K562 (cell line): ENCODE data around the gene KCNK10. TPM values are rescaled to one million over a fixed set of nuclear protein-coding genes. Genes with fewer than 3 reads are reported as not detected.

Source experiments
- ATAC-seq: fragments of 200-7000 bp; cut with Tn5 transposase; 3 replicates; pipeline ENCODE4 v1.9.1; 2020; ENCODE audit warnings: moderate library complexity
- BruUV-seq: library from RNA; stranded (reverse); fragments of 400-500 nt; replicated peaks from 2 replicates; lab custom pipeline; 2021; lab: Mats Ljungman, UMichigan
- CTCF ChIA-PET: fragments of 300-600 bp; formaldehyde crosslinking; extraction: SDS; loops from one replicate; lab custom pipeline; 2021; ENCODE audit warnings: low intra/inter-chr PET ratio; lab: Yijun Ruan, JAX
- POLR2A ChIA-PET: fragments of 300-600, 350-650 bp; sonication (Branson Sonifier 250); formaldehyde crosslinking; extraction: SDS; loops from one replicate; lab custom pipeline; 2021; ENCODE audit warnings: antibody characterized with exemption, inconsistent platforms; lab: Yijun Ruan, JAX
- DNase-seq, 4 experiments: peaks; one replicate each; pipeline versions ENCODE4 v3.0.0 to v3.0.0-alpha.2; 2011 to 2018; ENCODE audit warnings: low spot score in 3 of 4, mixed read lengths in 3 of 4; ENCODE audit errors: extremely low read depth in 1 of 4
- FAIRE-seq: peaks from 2 replicates; lab custom pipeline; 2011; peaks lifted over from hg19 to GRCh38; lab: Jason Lieb, UNC
- H2AFZ ChIP-seq: 2 replicates; pipeline ENCODE4 v1.6.0; 2011; ENCODE audit warnings: low read depth, low read length, control low read depth, inconsistent platforms
- H3K27ac ChIP-seq: fragments of 200-600 bp; 3 replicates; pipeline ENCODE4 v1.8.0; 2011; ENCODE audit warnings: low read depth, mild to moderate bottlenecking, control low read depth, inconsistent platforms, low read length, moderate library complexity, mixed read lengths; ENCODE audit errors: extremely low read depth
- H3K27me3 ChIP-seq, 2 experiments: fragments of 300-600 bp in 1 of 2; 2 replicates in 1 of 2; 3 replicates in 1 of 2; pipeline versions ENCODE4 v1.6.0 to v1.8.0; 2011; ENCODE audit warnings: inconsistent platforms in 2 of 2, low read length in 2 of 2, mild to moderate bottlenecking in 1 of 2, mixed read lengths in 1 of 2, moderate library complexity in 1 of 2; ENCODE audit not compliant: control insufficient read depth in 2 of 2, insufficient read depth in 2 of 2
- H3K36me3 ChIP-seq: fragments of 300-600 bp; 3 replicates; pipeline ENCODE4 v1.8.0; 2011; ENCODE audit warnings: mild to moderate bottlenecking, low read length, inconsistent platforms; ENCODE audit not compliant: control insufficient read depth, insufficient read depth
- H3K4me1 ChIP-seq, 2 experiments: fragments of 200-600 bp in 1 of 2; replicated peaks in 1 of 2; 2 replicates in 1 of 2; 3 replicates in 1 of 2; pipeline versions ENCODE4 v1.5.1 to v1.8.0; 2011; ENCODE audit warnings: inconsistent platforms in 2 of 2, low read length in 2 of 2, mild to moderate bottlenecking in 1 of 2, mixed read lengths in 1 of 2, moderate library complexity in 1 of 2; ENCODE audit not compliant: control insufficient read depth in 2 of 2, insufficient read depth in 2 of 2
- H3K4me2 ChIP-seq: 2 replicates; pipeline ENCODE4 v1.6.1; 2011; ENCODE audit warnings: low read length, control low read depth, inconsistent platforms, mixed read lengths; ENCODE audit not compliant: insufficient read depth
- H3K4me3 ChIP-seq: fragments of 200-600 bp; sonication (generic), shearing (Covaris generic); 2 replicates; pipeline ENCODE4 v1.5.1; 2016; ENCODE audit warnings: control low read depth, inconsistent platforms
- H3K79me2 ChIP-seq: fragments of 200-600 bp; 3 replicates; pipeline ENCODE4 v1.8.0; 2011; ENCODE audit warnings: low read length, inconsistent platforms; ENCODE audit not compliant: control insufficient read depth, insufficient read depth
- H3K9ac ChIP-seq, 2 experiments: 2 replicates each; pipeline versions ENCODE4 v1.6.0 to v1.6.1; 2011; ENCODE audit warnings: low read depth in 2 of 2, low read length in 2 of 2, control low read depth in 1 of 2, inconsistent platforms in 1 of 2, mild to moderate bottlenecking in 1 of 2, mixed read lengths in 1 of 2; ENCODE audit not compliant: insufficient read depth in 1 of 2
- H3K9me1 ChIP-seq: one replicate; pipeline ENCODE4 v1.6.0; 2011; ENCODE audit warnings: inconsistent platforms, mild to moderate bottlenecking, low read length, moderate library complexity; ENCODE audit not compliant: control insufficient read depth, insufficient read depth
- H3K9me3 ChIP-seq: replicated peaks from 2 replicates; pipeline ENCODE4 v1.5.1; 2011; ENCODE audit warnings: low read depth, low read length, inconsistent platforms; ENCODE audit not compliant: control insufficient read depth, insufficient read depth
- H4K20me1 ChIP-seq: replicated peaks from 2 replicates; pipeline ENCODE4 v1.6.1; 2011; ENCODE audit warnings: low read length, inconsistent platforms, mixed read lengths; ENCODE audit not compliant: control insufficient read depth, insufficient read depth
- KHSRP ChIP-seq: fragments of 450-650 bp; IDR thresholded peaks from 2 replicates; pipeline ENCODE4 v1.6.1; 2017
- MYNN ChIP-seq, 2 experiments: sonication (generic); formaldehyde crosslinking in 1 of 2; IDR thresholded peaks; 2 replicates each; pipeline versions ENCODE4 v1.5.0 to v1.6.1; 2016 to 2020; ENCODE audit warnings: antibody characterized with exemption in 1 of 2, missing genetic modification reagents in 1 of 2
- NR3C1 ChIP-seq: sonication (generic); formaldehyde crosslinking; IDR thresholded peaks from 2 replicates; pipeline ENCODE4 v1.8.1; 2022; ENCODE audit warnings: missing genetic modification reagents
- TOE1 ChIP-seq, 2 experiments: fragments of 450-650 bp in 1 of 2; sonication (generic) in 1 of 2; formaldehyde crosslinking in 1 of 2; IDR thresholded peaks; 2 replicates each; pipeline versions ENCODE4 v1.7.1 to v1.8.0; 2016 to 2022; ENCODE audit warnings: borderline replicate concordance in 2 of 2, mild to moderate bottlenecking in 2 of 2, antibody characterized with exemption in 1 of 2, inconsistent platforms in 1 of 2, low read depth in 1 of 2, missing genetic modification reagents in 1 of 2, moderate library complexity in 1 of 2
- ZNF134 ChIP-seq: fragments of 250-450 bp; sonication (Bioruptor Pico); conservative IDR thresholded peaks from 2 replicates; pipeline ENCODE4 v1.4.0; 2020
- ZNF174 ChIP-seq: fragments of 250-450 bp; sonication (Bioruptor Pico); IDR thresholded peaks from 2 replicates; pipeline ENCODE4 v1.4.0; 2020; ENCODE audit warnings: mild to moderate bottlenecking
- WGBS: fragments of 100-300 bp; shearing (Covaris generic); methylation state at CpG from one replicate; pipeline ENCODE4 v1.1.6; 2016; ENCODE audit warnings: low coverage, mixed read lengths; ENCODE audit not compliant: insufficient coverage; ENCODE audit errors: missing lambda C conversion rate; 5-methylcytosine and 5-hydroxymethylcytosine counted together
- in situ Hi-C: fragments of 300-500 bp; cut with MboI; formaldehyde crosslinking; loops from 4 replicates; pipeline ENCODE4 v1.15.0; 2018; ENCODE audit warnings: inconsistent platforms, mixed read lengths
- intact Hi-C: fragments of 100-400 bp; cut with micrococcal nuclease; formaldehyde crosslinking; loops from 2 replicates; pipeline ENCODE4 v1.14.2; 2022
- polyA plus RNA-seq, 8 experiments: library from polyadenylated mRNA; depleted of rRNA in 4 of 8; stranded (reverse) in 5 of 8; unstranded in 3 of 8; fragments of >200 nt; fragmentation: Nextera tagmentation in 2 of 8; fragmentation: Illumina TruSeq in 1 of 8; extraction: Ambion mirVana in 2 of 8; extraction: Trizol in 1 of 8; gene quantifications; 2 replicates each; pipeline versions ENCODE4 v1.2.1 to v1.2.3, GENCODE V29; 2011 to 2014; ENCODE audit warnings: inconsistent platforms in 1 of 8, missing spikeins in 1 of 8
- total RNA-seq, 7 experiments: library from RNA; depleted of rRNA in 6 of 7; stranded (reverse); fragments of >200 nt in 6 of 7; fragmentation: Illumina TruSeq in 2 of 7; extraction: Trizol in 2 of 7; gene quantifications; 2 replicates each; pipeline versions ENCODE4 v1.2.1 to v1.2.3, GENCODE V29; 2011 to 2021; ENCODE audit warnings: low replicate concordance in 1 of 7
- TF ChIP-seq, protein P1 (sequence below): fragments of 450-650 bp; formaldehyde crosslinking; IDR thresholded peaks from 2 replicates; pipeline ENCODE4 v1.4.0; 2020; ENCODE audit warnings: mild to moderate bottlenecking, moderate library complexity

KCNK10 gene
- total and polyA plus RNA-seq, 9 of the 15 experiments (the other 6 are each of a cell fraction or from before 2014, with no cell fraction given) = not detected

DNA sequence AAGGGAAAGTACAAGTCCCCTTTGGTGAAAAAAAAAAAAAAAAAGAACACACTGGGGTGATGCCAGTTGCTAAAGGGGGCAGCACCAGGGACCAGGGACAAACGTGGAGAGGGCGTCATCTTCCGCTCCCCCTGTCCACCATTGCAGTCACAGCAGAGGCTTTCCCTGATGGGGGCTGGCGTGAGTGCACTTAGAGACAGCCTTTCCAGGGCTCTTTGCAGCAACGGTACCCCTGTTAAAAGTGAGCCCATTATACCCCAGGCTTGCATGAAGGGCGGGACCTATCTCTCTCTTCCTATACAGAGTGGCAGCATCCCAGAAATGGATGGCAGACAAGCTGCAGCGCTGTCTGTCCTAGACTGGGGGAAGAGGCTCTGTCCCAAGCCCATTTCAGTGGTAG lies 155.0 kb downstream of the KCNK10 start:
- Histone ChIP-seq H3K4me1 (no peaks in the 10 kb centered on the region), H3K9ac (no peak overlapping the region), H2AFZ (no peak overlapping the region), H3K27ac (no peak overlapping the region), H4K20me1 (no peaks in the 10 kb centered on the region), H3K4me2 (no peak overlapping the region), H3K36me3 (no peaks in the 10 kb centered on the region), H3K4me3 (no peak overlapping the region), H3K9me1 (no peaks in the 10 kb centered on the region), H3K79me2 (no peaks in the 10 kb centered on the region), H3K9me3 (no peaks in the 10 kb centered on the region), H3K27me3 (no peaks in the 10 kb centered on the region)
- POLR2A ChIA-PET = no interaction called here
- CTCF ChIA-PET = no interaction called here
- intact Hi-C loops (loop anchor here (1.0 to 5.0 kb wide), 2 partner anchors 155 to 221 kb away; no protein-coding TSS in a partner anchor), in situ Hi-C loops (no loop called here)
- no peak for DNase-seq
- no TSS peak for BruUV-seq
- 10% methylated on average over 4 of the region's 7 CpGs for WGBS
- TF ChIP-seq MYNN (IDR thresholded peaks at IDR 0.05) = no peak
- TF ChIP-seq MYNN (CRISPR knock-in tag; IDR thresholded peaks at IDR 0.05) = no peak
- TF ChIP-seq TOE1 (IDR thresholded peaks at IDR 0.05; ENCODE audit: borderline replicate concordance) = no peak
- TF ChIP-seq TOE1 (CRISPR knock-in tag; IDR thresholded peaks at IDR 0.05; ENCODE audit: borderline replicate concordance, low read depth) = no peak
- no peak for TF ChIP-seq ZNF174 (CRISPR knock-in tag)
- TF ChIP-seq ZNF134 (CRISPR knock-in tag) = no peak
- no peak for TF ChIP-seq KHSRP
- TF ChIP-seq, protein P1, sequence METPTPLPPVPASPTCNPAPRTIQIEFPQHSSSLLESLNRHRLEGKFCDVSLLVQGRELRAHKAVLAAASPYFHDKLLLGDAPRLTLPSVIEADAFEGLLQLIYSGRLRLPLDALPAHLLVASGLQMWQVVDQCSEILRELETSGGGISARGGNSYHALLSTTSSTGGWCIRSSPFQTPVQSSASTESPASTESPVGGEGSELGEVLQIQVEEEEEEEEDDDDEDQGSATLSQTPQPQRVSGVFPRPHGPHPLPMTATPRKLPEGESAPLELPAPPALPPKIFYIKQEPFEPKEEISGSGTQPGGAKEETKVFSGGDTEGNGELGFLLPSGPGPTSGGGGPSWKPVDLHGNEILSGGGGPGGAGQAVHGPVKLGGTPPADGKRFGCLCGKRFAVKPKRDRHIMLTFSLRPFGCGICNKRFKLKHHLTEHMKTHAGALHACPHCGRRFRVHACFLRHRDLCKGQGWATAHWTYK (CRISPR knock-in tag) = no peak
- no peak for TF ChIP-seq NR3C1 (CRISPR knock-in tag)
- FAIRE-seq = no peak
- ATAC-seq = no peak
